Left ventricle myocardium superior (tissue), 1 donor: ENCODE results near the gene TMEM106C. TPM values are rescaled to one million over a fixed set of nuclear protein-coding genes. Genes with fewer than 3 reads are reported as not detected.

Experiments
- ATAC-seq: fragments of 200-7000 bp; cut with Tn5 transposase; one replicate; pipeline ENCODE4 v1.9.1; 2020; ENCODE audit warnings: mild to moderate bottlenecking, moderate library complexity
- DNase-seq: peaks from one replicate; pipeline ENCODE4 v3.0.0-alpha.2; 2020
- intact Hi-C: fragments of 100-400 bp; cut with micrococcal nuclease; formaldehyde crosslinking; loops from one replicate; pipeline ENCODE4 v1.11.0; 2022
- total RNA-seq: library from RNA; stranded (reverse); fragmentation: NEBNext Ultra II Directional; extraction: Animal tissue kit (Norgen Biotek cat#: 25700); gene quantifications from one replicate; pipeline ENCODE4 v1.2.1, GENCODE V29; 2021
- donor health status: DM: no; HTN: yes; CAD: no; lungs with severe emphysema.

Gene TMEM106C
- total RNA-seq, 1 donor from 2014 or later = 46.8 TPM

- intact Hi-C loops = no loop called here
- DNase-seq = no peak
- no peak for ATAC-seq
Observed at GRCh38 chr12:47977046-47977771, 13.8 kb downstream of the TMEM106C start.

DNA sequence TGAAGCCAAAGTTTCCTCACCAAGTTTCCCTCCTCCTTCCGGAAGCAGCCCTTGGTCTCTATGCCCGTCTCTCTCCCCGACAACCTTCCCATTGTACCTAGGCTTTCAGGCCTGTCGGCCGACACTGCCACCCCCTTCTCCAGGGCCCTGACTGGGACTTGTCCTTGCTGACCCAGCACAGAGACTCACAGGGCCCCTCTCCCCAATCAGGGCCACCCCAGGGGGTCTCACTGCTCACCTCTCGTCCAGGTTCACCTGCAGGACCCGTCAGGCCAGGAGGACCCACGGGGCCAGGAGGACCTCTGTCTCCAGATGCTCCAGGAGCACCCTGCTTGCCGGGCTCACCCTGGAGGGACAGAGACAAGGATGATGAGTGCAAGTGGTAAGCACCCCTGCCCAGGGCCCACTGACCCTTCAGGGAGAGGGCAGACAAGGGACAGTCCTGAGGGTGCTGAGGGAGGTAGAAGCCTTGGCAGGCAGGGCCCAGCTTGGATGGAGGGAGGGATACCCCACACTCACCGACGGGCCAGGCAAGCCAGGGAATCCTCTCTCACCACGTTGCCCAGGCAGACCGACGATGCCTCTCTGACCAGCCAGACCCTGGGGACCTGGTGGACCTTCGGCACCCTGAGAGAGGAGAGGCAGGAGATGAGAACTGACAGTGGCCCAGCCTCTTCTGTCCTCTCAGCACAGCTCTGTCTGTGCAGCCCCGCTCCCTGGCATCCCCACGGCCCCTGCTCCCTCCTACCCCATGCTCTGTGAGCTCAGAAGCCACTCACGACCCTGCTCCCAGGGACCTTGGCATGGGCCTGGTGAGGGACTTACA lies 14.6 kb downstream of the TMEM106C start:
- DNase-seq (no peak), ATAC-seq (no peak)
- intact Hi-C loops = no loop called here

DNA sequence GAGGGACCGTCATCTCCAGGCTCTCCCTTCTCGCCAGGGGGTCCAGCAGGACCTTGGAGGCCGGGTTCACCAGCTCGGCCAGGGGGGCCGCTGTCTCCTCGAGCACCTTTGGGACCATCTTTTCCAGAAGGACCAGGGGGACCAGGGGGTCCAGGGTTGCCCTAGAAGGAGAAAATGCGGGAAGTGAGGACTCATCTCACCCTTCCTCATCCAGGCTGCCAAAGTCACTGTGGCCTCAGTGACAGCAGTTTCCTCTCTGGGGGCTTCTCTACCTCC lies 15.1 kb downstream of the TMEM106C start:
- intact Hi-C loops = no loop called here
- ATAC-seq (no peak), DNase-seq (no peak)

DNA sequence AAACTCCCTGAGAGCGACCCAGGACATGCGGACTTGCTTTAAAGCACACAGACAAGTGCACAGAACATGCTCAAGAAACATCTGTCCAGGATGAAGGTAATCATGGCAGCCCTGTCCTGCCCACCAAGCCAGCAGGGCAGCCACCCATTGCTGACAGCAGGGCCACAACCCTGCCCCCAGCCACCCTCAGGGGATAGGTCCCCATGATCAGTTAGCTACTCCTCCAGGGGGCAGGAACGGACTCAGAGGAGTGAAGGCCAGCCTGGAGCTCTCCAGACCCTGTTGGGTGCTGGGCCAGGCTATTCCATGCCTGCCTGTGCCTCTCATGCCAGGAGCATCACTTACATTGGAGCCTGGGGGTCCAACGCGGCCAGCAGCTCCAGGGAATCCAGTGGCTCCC lies 15.8 kb downstream of the TMEM106C start:
- no peak for DNase-seq
- no peak for ATAC-seq
- intact Hi-C loops = no loop called here

DNA sequence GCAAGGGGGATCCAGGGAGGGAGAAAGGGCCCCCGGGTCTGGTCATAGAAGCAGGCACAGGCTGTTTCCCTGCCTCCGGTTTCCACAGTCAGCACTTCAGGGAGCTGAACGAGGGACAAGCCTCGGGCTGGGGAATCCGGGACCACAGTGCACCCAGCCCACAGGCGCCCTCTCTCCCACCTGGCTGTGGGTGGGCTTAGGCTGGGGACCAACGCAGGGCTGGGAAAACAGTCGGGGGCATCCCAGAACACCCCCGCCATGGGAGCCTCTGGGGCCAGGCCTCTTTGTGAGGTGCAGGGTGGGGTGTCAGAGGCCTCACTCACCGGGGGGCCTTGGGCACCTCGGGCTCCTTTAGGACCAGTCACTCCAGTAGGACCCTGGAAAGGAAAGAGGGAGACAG lies 16.3 kb downstream of the TMEM106C start:
- intact Hi-C loops = no loop called here
- no peak for DNase-seq
- no peak for ATAC-seq

DNA sequence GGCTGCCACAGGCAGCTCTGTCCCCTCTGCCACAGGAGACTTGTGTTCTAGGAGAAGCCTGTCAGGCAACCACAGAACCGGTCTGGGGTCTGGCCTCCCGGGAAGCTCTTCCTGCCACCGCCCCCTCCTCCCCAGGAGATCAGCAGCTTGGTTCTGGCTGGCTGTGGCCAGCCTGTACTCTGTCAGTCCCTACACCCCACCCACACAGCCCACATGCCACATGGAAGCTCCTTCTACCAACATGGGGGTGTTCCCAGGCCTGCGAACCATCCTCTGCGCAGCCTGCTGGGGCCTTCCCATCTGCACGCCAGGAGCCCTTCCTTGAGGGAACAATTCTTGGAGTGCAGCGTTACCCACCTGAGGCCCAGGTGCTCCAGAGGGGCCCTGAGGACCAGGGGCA lies 16.8 kb downstream of the TMEM106C start:
- DNase-seq (no peak), ATAC-seq (no peak)
- intact Hi-C loops = no loop called here

DNA sequence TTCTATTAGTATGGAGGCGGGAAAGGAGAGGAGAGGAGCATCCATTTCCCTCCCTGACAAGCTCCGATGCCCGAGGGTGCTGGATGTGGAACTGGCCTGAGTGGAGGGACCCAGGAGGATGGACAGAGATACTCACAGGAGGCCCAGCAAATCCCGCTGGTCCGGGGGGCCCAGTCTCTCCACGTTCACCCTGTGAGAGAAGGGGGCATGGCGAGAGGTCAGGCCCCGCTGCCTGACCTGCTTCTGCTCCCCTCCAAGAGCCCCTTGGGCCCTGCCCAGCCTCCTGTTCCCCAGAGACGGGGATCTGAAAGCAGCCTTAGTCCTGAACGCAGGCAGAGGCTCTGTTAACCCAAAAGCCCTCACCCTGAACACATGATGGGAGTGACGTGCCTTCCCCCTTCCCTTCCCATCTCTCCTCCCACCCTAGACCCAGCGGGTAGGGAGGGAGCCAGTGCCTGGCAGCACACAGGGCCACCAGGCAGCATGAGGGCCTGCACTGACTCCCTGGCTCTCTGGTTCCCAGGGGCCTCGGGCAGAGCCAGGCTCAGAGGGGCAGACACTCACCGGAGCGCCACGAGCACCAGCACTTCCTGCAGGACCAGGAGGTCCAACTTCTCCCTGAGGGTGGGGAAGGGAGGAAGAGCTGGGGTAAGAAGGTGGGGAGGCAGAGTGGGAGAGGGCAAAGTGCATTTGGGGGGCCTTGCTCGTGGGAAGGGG lies 17.5 kb downstream of the TMEM106C start:
- ATAC-seq (no peak), DNase-seq (no peak)
- intact Hi-C loops = no loop called here

DNA sequence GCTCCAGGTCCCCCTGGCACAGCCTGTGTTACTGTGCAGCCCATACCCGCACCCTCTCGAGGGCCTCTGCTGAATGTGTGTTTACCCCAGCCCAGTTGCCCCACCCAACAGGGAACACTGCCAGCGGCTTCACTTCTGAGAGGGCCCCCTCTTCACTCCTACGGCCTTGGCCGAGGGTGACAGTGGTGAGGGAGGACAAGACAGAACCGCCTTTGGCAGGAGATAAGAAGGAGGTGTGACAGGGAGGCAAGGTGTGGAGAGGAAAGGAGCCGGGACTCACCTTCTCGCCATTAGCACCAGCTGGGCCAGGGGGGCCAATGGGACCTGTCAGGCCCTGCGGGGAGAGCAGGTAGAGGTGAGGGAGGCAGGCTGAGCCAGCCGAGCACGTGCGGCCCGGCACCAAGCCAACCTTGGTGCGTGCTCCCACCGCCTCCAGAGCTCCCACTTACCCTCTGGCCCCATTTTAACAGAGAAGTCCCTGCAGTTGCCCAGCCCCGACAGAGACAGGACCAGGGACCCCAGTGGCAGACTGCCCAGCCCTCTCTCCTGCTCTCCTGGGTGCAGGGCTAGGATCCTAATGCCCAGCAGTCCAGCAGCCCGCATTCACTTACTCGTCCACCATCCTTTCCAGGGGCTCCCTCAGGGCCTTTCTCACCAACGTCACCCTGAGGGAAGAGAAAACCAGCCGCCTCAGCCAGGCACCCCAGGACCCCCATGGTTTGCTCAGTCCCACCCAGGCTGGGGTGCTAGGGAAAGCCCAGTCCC lies 18.3 kb downstream of the TMEM106C start:
- DNase-seq (no peak), ATAC-seq (no peak)
- intact Hi-C loops = no loop called here

DNA sequence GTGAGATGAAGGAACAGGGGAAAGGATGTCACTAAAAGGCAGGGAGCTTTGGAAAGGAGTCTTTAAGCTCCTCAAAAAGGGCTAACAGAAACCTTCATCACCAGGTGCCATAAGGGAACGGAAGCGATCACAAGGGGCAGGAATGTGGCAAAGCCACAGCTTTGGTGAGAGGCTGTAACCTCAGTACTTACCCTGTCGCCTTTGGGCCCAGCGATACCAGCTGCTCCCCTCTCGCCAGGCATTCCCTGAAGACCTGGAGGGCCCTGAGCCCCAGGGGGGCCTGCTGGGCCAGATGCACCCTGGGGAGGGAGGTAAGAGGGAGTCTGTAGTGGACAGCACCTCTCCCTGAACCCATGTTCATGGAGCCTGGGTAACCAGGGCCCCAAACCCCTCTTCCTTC lies 18.9 kb downstream of the TMEM106C start:
- intact Hi-C loops = no loop called here
- no peak for ATAC-seq
- DNase-seq = no peak

- DNase-seq (no peak), ATAC-seq (no peak)
- intact Hi-C loops = no loop called here
Observed at GRCh38 chr12:47982770-47983169, 19.4 kb downstream of the TMEM106C start.

DNA sequence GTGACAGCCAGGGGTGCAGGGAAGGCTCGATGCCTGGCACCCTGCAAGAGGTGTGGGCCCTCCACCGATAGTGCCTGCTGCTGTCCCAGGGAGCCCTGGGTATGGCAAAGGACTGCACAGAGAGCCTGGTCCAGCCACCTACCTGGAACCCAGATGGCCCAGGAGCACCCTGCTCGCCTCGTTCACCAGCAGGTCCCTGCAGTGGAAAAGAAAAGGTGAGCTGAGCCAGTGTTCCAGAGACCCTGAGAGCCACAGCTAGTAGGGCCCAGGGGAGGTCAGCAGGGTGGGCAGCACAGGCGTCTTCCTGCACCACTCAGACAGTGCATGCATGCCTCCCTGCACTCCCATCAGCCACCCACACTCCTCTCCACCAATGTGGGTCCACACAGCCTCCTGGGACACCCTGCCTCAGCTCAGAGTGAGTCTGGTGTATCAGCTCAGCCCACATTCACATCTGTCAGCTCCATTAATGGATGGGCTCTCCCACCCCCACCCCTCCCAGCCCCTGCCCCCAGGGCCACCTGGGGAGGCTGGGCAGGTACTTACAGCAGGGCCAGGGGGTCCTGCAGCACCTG lies 20.2 kb downstream of the TMEM106C start:
- intact Hi-C loops = no loop called here
- ATAC-seq (no peak), DNase-seq (no peak)

DNA sequence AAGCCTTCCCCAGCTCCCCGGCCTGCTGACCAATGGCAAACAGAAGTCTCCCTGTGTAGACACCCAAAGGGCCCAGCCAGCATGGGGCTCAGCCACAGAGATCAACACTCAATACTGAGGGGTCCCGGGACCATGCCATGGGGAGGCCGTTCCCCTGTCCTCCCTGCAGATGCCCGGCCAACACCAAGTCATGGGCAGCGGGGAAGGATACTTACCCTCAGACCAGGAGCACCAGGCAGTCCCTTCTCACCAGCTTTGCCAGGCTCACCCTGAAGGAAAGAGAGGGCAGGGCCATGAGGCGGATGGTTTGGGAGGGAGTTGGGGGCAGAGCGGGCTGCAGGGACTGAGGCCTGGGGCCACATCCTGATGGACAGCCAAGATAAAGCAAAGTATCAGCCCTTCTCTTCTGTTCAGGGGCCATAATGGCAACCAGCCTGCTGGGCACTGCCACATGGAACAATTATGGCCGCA lies 21.0 kb downstream of the TMEM106C start:
- ATAC-seq (no peak), DNase-seq (no peak)
- intact Hi-C loops = no loop called here

- intact Hi-C loops = no loop called here
- ATAC-seq (no peak), DNase-seq (no peak)
Observed at GRCh38 chr12:47985596-47986290, 22.3 kb downstream of the TMEM106C start.

DNA sequence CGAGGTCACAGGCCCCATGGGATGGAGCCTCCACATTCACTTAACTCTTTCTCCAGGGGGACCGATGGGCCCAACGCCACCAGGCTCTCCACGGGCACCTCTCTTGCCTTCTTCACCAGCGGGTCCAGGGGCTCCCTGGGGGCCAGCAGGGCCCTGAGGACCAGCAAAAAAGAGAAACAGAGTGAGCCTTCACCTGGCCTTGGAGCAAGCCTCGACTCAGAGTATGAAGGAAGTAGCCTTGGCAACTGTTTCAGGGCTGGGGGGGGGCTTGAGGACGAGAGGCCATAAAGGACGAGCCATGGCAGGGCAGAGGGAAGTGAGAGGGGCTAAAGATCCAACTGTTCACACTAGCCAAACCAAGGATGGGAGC lies 22.9 kb downstream of the TMEM106C start:
- intact Hi-C loops = no loop called here
- ATAC-seq (no peak), DNase-seq (no peak)

- ATAC-seq (no peak), DNase-seq (no peak)
- intact Hi-C loops = no loop called here
Observed at GRCh38 chr12:47986832-47987231, 23.4 kb downstream of the TMEM106C start.

DNA sequence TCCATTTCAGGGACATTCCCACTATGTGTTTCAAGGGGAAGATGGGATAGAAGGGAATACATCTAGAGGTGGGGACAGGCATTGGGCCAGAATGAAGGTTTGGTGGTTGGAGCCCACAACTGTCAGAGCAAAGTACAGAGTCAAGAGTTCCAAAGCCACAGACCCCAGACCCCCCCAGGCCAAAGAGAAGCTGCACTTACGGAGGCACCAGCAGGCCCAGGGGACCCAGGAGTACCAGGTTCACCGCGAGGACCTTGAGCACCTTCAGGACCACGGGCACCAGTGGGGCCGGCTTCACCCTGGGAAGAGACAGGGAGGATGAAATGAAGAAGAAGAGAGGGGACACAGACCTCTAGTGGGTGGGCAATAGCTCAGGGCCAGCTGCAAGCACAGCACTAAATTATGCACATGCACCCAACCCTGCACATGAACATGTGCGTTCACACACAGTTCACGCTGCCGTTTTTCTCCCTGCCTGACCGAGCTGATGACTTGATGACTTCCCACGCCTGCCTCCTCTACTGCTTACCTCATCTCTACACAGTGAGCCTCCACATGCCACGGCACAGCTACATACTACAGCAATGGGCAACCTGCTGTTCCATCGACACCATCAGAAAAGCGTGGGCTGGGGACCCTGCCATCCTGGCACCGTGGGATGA lies 24.1 kb downstream of the TMEM106C start:
- intact Hi-C loops = no loop called here
- peak; percentile 37 for ATAC-seq
- DNase-seq = no peak

- DNase-seq = no peak
- intact Hi-C loops = no loop called here
- ATAC-seq = peak; percentile 71
Observed at GRCh38 chr12:47988073-47989022, 25.0 kb downstream of the TMEM106C start.
